Nephron progenitor cell (in vitro differentiated cells): ENCODE data around the gene YIPF6.
"Not testable (repeated sequence)": the region's sequence is repeated elsewhere in the genome, so short reads cannot be mapped to it uniquely, and the experiment has no call there.

Experiments
- DNase-seq: peaks from one replicate; pipeline ENCODE4 v3.0.0; 2021
- H3K27ac Mint-ChIP-seq: 2 replicates; pipeline ENCODE4 v1.8.0; 2021; ENCODE audit warnings: mild to moderate bottlenecking, moderate library complexity, mixed read lengths
- H3K27me3 Mint-ChIP-seq: 2 replicates; pipeline ENCODE4 v1.8.0; 2021; ENCODE audit warnings: mild to moderate bottlenecking, low read depth, mixed read lengths; ENCODE audit not compliant: poor library complexity
- H3K36me3 Mint-ChIP-seq: 2 replicates; pipeline ENCODE4 v1.8.0; 2021; ENCODE audit warnings: low read depth, mixed read lengths
- H3K4me1 Mint-ChIP-seq: 2 replicates; pipeline ENCODE4 v1.8.0; 2021; ENCODE audit warnings: mixed read lengths
- H3K4me3 Mint-ChIP-seq: 2 replicates; pipeline ENCODE4 v1.8.0; 2021; ENCODE audit warnings: mild to moderate bottlenecking, moderate library complexity, mixed read lengths
- H3K9me3 Mint-ChIP-seq: 2 replicates; pipeline ENCODE4 v1.8.0; 2021; ENCODE audit warnings: mild to moderate bottlenecking, moderate library complexity, mixed read lengths
- CTCF ChIP-seq: fragments of 200-600 bp; sonication (generic); IDR thresholded peaks from 2 replicates; pipeline ENCODE4 v1.5.0; 2021; ENCODE audit warnings: antibody characterized with exemption

Gene YIPF6

DNA sequence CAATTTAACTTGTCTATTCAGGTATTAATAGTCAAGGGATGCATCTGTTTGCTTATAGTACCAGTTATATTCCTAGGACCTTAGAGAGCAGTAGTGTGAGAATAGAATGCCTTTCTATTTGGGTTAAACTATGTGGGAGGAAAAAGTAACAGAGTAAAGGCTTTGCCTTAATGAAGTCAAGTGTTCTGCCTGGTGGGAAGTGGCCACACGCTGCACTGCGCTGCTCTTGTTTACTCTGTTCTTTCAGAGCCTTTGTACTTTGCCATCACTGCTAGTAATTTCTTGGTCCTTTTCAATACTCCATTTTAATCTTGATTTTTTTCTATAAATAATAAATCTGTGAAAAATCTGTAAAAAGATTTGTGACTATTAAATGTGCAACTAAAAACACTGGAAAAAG lies 38.0 kb downstream of the YIPF6 start:
- DNase-seq: no peak

DNA sequence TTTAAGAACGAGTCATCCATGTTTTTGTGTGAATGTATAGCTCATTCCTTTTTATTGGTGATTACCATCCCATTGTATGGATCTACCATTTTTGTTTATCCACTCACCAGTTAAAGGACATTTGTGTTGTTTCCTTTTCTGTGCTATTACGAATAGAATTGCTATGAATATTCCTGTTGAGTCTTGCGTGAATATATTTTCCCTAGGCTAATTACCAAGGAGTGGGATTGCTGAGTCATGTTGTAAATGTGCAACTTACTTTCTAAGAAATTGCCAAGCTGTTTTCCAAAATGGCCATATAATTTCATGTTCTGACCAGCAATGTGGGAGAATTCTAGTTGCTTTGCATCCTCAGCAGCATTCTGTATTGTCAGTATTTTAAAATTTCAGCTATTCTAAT lies 51.3 kb downstream of the YIPF6 start:
- Mint-ChIP-seq H3K4me3 (no peak overlapping the region), H3K36me3 (no peaks in the 10 kb centered on the region), H3K27ac (no peak overlapping the region), H3K9me3 (peaks cover 32% of the 10 kb centered on the region), H3K27me3 (no peaks in the 10 kb centered on the region), H3K4me1 (no peaks in the 10 kb centered on the region)
- DNase-seq: no peak
- no peak for TF ChIP-seq CTCF

More for the DNA sequence above, 38.0 kb downstream of the YIPF6 start:
- no peaks in the 10 kb centered on the region for H3K4me1 Mint-ChIP-seq
- H3K27me3 Mint-ChIP-seq: no peaks in the 10 kb centered on the region
- TF ChIP-seq CTCF: no peak
- peak overlapping the region; percentile 68 for H3K27ac Mint-ChIP-seq
- peaks cover 32% of the 10 kb centered on the region for H3K9me3 Mint-ChIP-seq
- peaks cover 17% of the 10 kb centered on the region for H3K36me3 Mint-ChIP-seq
- H3K4me3 Mint-ChIP-seq: no peak overlapping the region

DNA sequence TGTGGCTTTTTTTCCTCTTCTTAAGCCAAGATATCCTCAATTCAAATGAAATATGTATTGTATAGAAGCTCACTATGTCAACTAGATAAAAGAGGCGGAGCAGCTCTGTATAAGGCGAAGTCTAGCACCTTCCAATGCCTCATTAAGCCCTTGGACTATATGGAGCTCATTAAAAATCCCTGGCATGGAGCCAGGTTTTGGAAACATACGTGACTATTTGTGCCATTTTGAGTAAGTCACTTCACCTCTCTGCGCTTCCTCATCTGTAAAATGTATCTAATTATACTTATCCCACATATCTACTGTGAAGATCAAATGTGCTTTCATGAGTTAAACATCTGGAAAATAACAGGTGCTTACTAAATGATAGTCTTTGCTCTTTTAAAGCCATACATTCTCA lies 57.2 kb downstream of the YIPF6 start:
- Mint-ChIP-seq H3K4me3 (no peak overlapping the region), H3K27me3 (no peaks in the 10 kb centered on the region), H3K4me1 (no peaks in the 10 kb centered on the region), H3K36me3 (no peaks in the 10 kb centered on the region), H3K9me3 (peaks cover 54% of the 10 kb centered on the region), H3K27ac (no peak overlapping the region)
- no peak for DNase-seq
- no peak for TF ChIP-seq CTCF

- not testable (repeated sequence) for H3K4me3 Mint-ChIP-seq, H3K27me3 Mint-ChIP-seq, H3K27ac Mint-ChIP-seq, H3K4me1 Mint-ChIP-seq, DNase-seq, H3K36me3 Mint-ChIP-seq
- peaks cover 59% of the 10 kb centered on the region for H3K9me3 Mint-ChIP-seq
Observed at GRCh38 chrX:68557126-68557525, 58.3 kb downstream of the YIPF6 start.

- H3K27ac Mint-ChIP-seq, H3K4me1 Mint-ChIP-seq, H3K4me3 Mint-ChIP-seq, DNase-seq, H3K27me3 Mint-ChIP-seq, H3K36me3 Mint-ChIP-seq: not testable (repeated sequence)
- H3K9me3 Mint-ChIP-seq: peaks cover 68% of the 10 kb centered on the region
Observed at GRCh38 chrX:68559905-68560304, 61.1 kb downstream of the YIPF6 start.

- Mint-ChIP-seq H3K9me3 (peaks cover 63% of the 10 kb centered on the region), H3K4me1 (peaks cover 4% of the 10 kb centered on the region), H3K36me3 (peaks cover 3% of the 10 kb centered on the region), H3K27me3 (peaks cover 4% of the 10 kb centered on the region), H3K4me3 (no peak overlapping the region), H3K27ac (no peak overlapping the region)
- no peak for DNase-seq
- TF ChIP-seq CTCF: no peak
Observed at GRCh38 chrX:68568136-68568535, 69.3 kb downstream of the YIPF6 start.

DNA sequence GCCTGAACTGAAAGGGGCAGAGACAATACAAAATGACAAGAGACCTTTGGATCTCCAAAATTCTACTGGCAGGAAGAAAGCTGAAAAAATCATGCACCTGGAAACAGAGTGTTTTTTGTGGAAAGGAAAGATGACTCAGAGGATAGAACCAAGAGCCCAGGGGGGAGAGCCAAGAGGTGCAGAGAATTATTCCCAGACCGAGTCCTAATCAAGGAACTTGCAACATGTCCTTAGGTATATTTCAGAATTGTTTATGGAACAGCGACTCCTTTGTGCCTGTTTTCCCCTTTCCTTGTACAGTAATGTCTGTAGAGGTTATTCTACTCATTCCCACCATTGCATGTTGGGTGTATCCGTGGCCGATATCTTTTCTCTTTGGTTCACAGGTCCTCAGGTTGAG lies 71.7 kb downstream of the YIPF6 start:
- no peak for DNase-seq
- Mint-ChIP-seq H3K27me3 (no peaks in the 10 kb centered on the region), H3K27ac (no peak overlapping the region), H3K36me3 (no peaks in the 10 kb centered on the region), H3K4me1 (peaks cover 4% of the 10 kb centered on the region), H3K4me3 (no peak overlapping the region), H3K9me3 (peaks cover 47% of the 10 kb centered on the region)
- no peak for TF ChIP-seq CTCF
